Osteoblast (primary cell): ENCODE results near the gene FNDC11. TPM values are rescaled to one million over a fixed set of nuclear protein-coding genes. Genes with fewer than 3 reads are reported as not detected.

Experiments
- DNase-seq: peaks from one replicate; pipeline ENCODE4 v3.0.0; 2011; ENCODE audit warnings: low spot score, mixed read lengths; ENCODE audit not compliant: insufficient read length; ENCODE audit errors: missing footprints
- H2AFZ ChIP-seq: 2 replicates; pipeline ENCODE4 v1.6.0; 2011; ENCODE audit warnings: mild to moderate bottlenecking, low read length
- H3K27ac ChIP-seq: 2 replicates; pipeline ENCODE4 v1.5.1; 2011; ENCODE audit warnings: mild to moderate bottlenecking, low read depth, low read length, moderate library complexity
- H3K27me3 ChIP-seq: 2 replicates; pipeline ENCODE4 v1.6.0; 2012; ENCODE audit warnings: mild to moderate bottlenecking, control low read depth, inconsistent platforms, low read length, moderate library complexity; ENCODE audit not compliant: insufficient read depth
- H3K36me3 ChIP-seq: 2 replicates; pipeline ENCODE4 v1.5.1; 2011; ENCODE audit warnings: mild to moderate bottlenecking, low read length, control low read depth, moderate library complexity; ENCODE audit not compliant: insufficient read depth
- H3K4me1 ChIP-seq: 2 replicates; pipeline ENCODE4 v1.5.1; 2011; ENCODE audit warnings: mild to moderate bottlenecking, low read length, control low read depth, moderate library complexity; ENCODE audit not compliant: insufficient read depth
- H3K4me2 ChIP-seq: 2 replicates; pipeline ENCODE4 v1.6.0; 2011; ENCODE audit warnings: mild to moderate bottlenecking, low read length; ENCODE audit not compliant: insufficient read depth
- H3K4me3 ChIP-seq: fragments of 200-600 bp; sonication (generic); 3 replicates; pipeline ENCODE4 v1.5.1; 2012; ENCODE audit warnings: mild to moderate bottlenecking, low read length, inconsistent platforms; ENCODE audit not compliant: insufficient read depth
- H3K79me2 ChIP-seq: 2 replicates; pipeline ENCODE4 v1.6.0; 2012; ENCODE audit warnings: mild to moderate bottlenecking, low read length, control low read depth, inconsistent platforms; ENCODE audit not compliant: insufficient read depth
- H3K9me3 ChIP-seq: 2 replicates; pipeline ENCODE4 v1.5.1; 2011; ENCODE audit warnings: low read depth, low read length, control low read depth
- H4K20me1 ChIP-seq: 2 replicates; pipeline ENCODE4 v1.6.0; 2012; ENCODE audit warnings: mild to moderate bottlenecking, low read length, control low read depth; ENCODE audit not compliant: insufficient read depth
- CTCF ChIP-seq: IDR thresholded peaks from 2 replicates; pipeline ENCODE4 v1.5.1; 2011; ENCODE audit warnings: mild to moderate bottlenecking, low read depth, low read length, moderate library complexity; ENCODE audit errors: extremely low read depth
- total RNA-seq: library from RNA; depleted of rRNA; stranded (reverse); fragments of >200 nt; gene quantifications from 2 replicates; pipeline ENCODE4 v1.2.3, GENCODE V29; 2012

Gene FNDC11
- total RNA-seq, 1 donor, result not detected

- H2AFZ ChIP-seq, result no peak overlapping the region
- peaks cover 16% of the 10 kb centered on the region for H3K36me3 ChIP-seq
- no peak overlapping the region for H3K27ac ChIP-seq
- H3K4me2 ChIP-seq, result no peak overlapping the region
- H3K9me3 ChIP-seq, result no peaks in the 10 kb centered on the region
- H4K20me1 ChIP-seq, result no peaks in the 10 kb centered on the region
- H3K4me3 ChIP-seq, result no peak overlapping the region
- DNase-seq, result peak; percentile 34
- no peaks in the 10 kb centered on the region for H3K4me1 ChIP-seq
- TF ChIP-seq CTCF, result no peak
- H3K79me2 ChIP-seq, result no peaks in the 10 kb centered on the region
- no peaks in the 10 kb centered on the region for H3K27me3 ChIP-seq
Observed at GRCh38 chr20:63586797-63587196, 32.8 kb downstream of the FNDC11 start.

GRCh38 chr20:63587256-63587655, 33.3 kb downstream of the FNDC11 start:
- no peak for TF ChIP-seq CTCF
- Histone ChIP-seq H3K79me2 (no peaks in the 10 kb centered on the region), H2AFZ (no peak overlapping the region), H3K27ac (no peak overlapping the region), H3K36me3 (peaks cover 18% of the 10 kb centered on the region), H3K27me3 (no peaks in the 10 kb centered on the region), H3K4me3 (no peak overlapping the region), H3K4me2 (no peak overlapping the region), H4K20me1 (no peaks in the 10 kb centered on the region), H3K4me1 (no peaks in the 10 kb centered on the region), H3K9me3 (no peaks in the 10 kb centered on the region)
- DNase-seq, result peak; percentile 29

GRCh38 chr20:63587776-63588591, 34.0 kb downstream of the FNDC11 start:
- H3K4me2 ChIP-seq, result no peak overlapping the region
- H3K4me3 ChIP-seq, result no peak overlapping the region
- peaks cover 25% of the 10 kb centered on the region for H3K36me3 ChIP-seq
- peak; percentile 82 for DNase-seq
- no peaks in the 10 kb centered on the region for H3K9me3 ChIP-seq
- H3K79me2 ChIP-seq, result no peaks in the 10 kb centered on the region
- H3K27me3 ChIP-seq, result no peaks in the 10 kb centered on the region
- TF ChIP-seq CTCF, result no peak
- H2AFZ ChIP-seq, result no peak overlapping the region
- no peak overlapping the region for H3K27ac ChIP-seq
- H4K20me1 ChIP-seq, result peaks cover under 1% of the 10 kb centered on the region
- H3K4me1 ChIP-seq, result no peaks in the 10 kb centered on the region

GRCh38 chr20:63588641-63589041, 34.7 kb downstream of the FNDC11 start:
- H4K20me1 ChIP-seq, result peaks cover 6% of the 10 kb centered on the region
- H3K36me3 ChIP-seq, result peaks cover 30% of the 10 kb centered on the region
- H3K9me3 ChIP-seq, result no peaks in the 10 kb centered on the region
- TF ChIP-seq CTCF, result no peak
- H3K79me2 ChIP-seq, result no peaks in the 10 kb centered on the region
- H3K4me3 ChIP-seq, result no peak overlapping the region
- DNase-seq, result peak; percentile 58
- H3K27me3 ChIP-seq, result no peaks in the 10 kb centered on the region
- no peak overlapping the region for H2AFZ ChIP-seq
- no peaks in the 10 kb centered on the region for H3K4me1 ChIP-seq
- no peak overlapping the region for H3K27ac ChIP-seq
- no peak overlapping the region for H3K4me2 ChIP-seq
